CD4-positive, alpha-beta T cell treated with Interleukin-17A for 1 hour (primary cell): Measurements from ENCODE around the gene POGZ.
"Not testable (repeated sequence)": the region's sequence is repeated elsewhere in the genome, so short reads cannot be mapped to it uniquely, and the experiment has no call there.

Experiments used
- DNase-seq: peaks from one replicate; pipeline ENCODE4 v3.0.0-alpha.2; 2020

Gene POGZ

GRCh38 chr1:151475175-151475574, 15.9 kb upstream of the POGZ start:
- no peak for DNase-seq

- DNase-seq, result no peak
These were observed 15.5 kb upstream of the POGZ start for GRCh38 chr1:151474745-151475144.

GRCh38 chr1:151472856-151473731, 13.8 kb upstream of the POGZ start:
- peak; percentile 58 for DNase-seq

- no peak for DNase-seq
These were observed 5.7 kb upstream of the POGZ start for GRCh38 chr1:151465026-151465425.

- DNase-seq, result no peak
These were observed 2.4 kb upstream of the POGZ start for GRCh38 chr1:151461694-151462093.

GRCh38 chr1:151458802-151459330, 428 bp downstream of the POGZ start:
- DNase-seq, result peak; percentile 70

- peak; percentile 72 for DNase-seq
These were observed 1.1 kb downstream of the POGZ start for GRCh38 chr1:151457911-151458801.

GRCh38 chr1:151455966-151456365, 3.3 kb downstream of the POGZ start:
- DNase-seq, result no peak

GRCh38 chr1:151455231-151455630, 4.1 kb downstream of the POGZ start:
- no peak for DNase-seq

- no peak for DNase-seq
These were observed 11.6 kb downstream of the POGZ start for GRCh38 chr1:151447696-151448095.

GRCh38 chr1:151444783-151445177, 14.5 kb downstream of the POGZ start:
- no peak for DNase-seq

- DNase-seq, result peak; percentile 86
These were observed 15.2 kb downstream of the POGZ start for GRCh38 chr1:151443846-151444782.

GRCh38 chr1:151437396-151437795, 21.9 kb downstream of the POGZ start:
- DNase-seq, result not testable (repeated sequence)

GRCh38 chr1:151436985-151437384, 22.3 kb downstream of the POGZ start:
- no peak for DNase-seq

GRCh38 chr1:151435174-151435573, 24.1 kb downstream of the POGZ start:
- DNase-seq, result no peak

- not testable (repeated sequence) for DNase-seq
These were observed 25.5 kb downstream of the POGZ start for GRCh38 chr1:151433827-151434226.

GRCh38 chr1:151428068-151428467, 31.2 kb downstream of the POGZ start:
- no peak for DNase-seq

- no peak for DNase-seq
These were observed 34.2 kb downstream of the POGZ start for GRCh38 chr1:151425103-151425502.

GRCh38 chr1:151419819-151420218, 39.5 kb downstream of the POGZ start:
- DNase-seq, result no peak

- no peak for DNase-seq
These were observed 41.2 kb downstream of the POGZ start for GRCh38 chr1:151418081-151418480.

- no peak for DNase-seq
These were observed 43.1 kb downstream of the POGZ start for GRCh38 chr1:151416231-151416630.

GRCh38 chr1:151411884-151412283, 47.4 kb downstream of the POGZ start:
- DNase-seq, result no peak
